ENCODE data around the gene HOXB4. TPM values are rescaled to one million over a fixed set of nuclear protein-coding genes. Genes with fewer than 3 reads are reported as not detected.

HOXB4 gene
- total RNA-seq, 1 experiment from 2014 or later, result 0.21 TPM

- no peaks in the 10 kb centered on the region for H3K27me3 Mint-ChIP-seq (ENCODE audit: insufficient read depth, unreplicated experiment)
- BruUV-seq (replicated peaks), result no TSS peak
- DNase-seq (ENCODE audit: unreplicated experiment), result no peak
- intact Hi-C loops (cut with micrococcal nuclease), result no loop called here
- H3K9me3 Mint-ChIP-seq (ENCODE audit: unreplicated experiment), result no peaks in the 10 kb centered on the region
- no peaks in the 10 kb centered on the region for H3K4me1 Mint-ChIP-seq (ENCODE audit: insufficient read depth, unreplicated experiment)
- ChIA-PET CTCF (no interaction called here), POLR2A (no interaction called here)
- no peaks in the 10 kb centered on the region for H3K36me3 Mint-ChIP-seq (ENCODE audit: insufficient read depth, unreplicated experiment)
- H3K4me3 Mint-ChIP-seq (ENCODE audit: unreplicated experiment), result no peak overlapping the region
- TF ChIP-seq CTCF (IDR thresholded peaks at IDR 0.05; ENCODE audit: unreplicated experiment), result no peak
- no peak overlapping the region for H3K27ac Mint-ChIP-seq (ENCODE audit: low read depth, unreplicated experiment)
Observed at GRCh38 chr17:48549281-48549630, 28.9 kb downstream of the HOXB4 start.

GRCh38 chr17:48548523-48549280, 29.4 kb downstream of the HOXB4 start:
- ChIA-PET CTCF (interaction anchor here (0.6 kb wide), 1 partner anchor 9 kb away, joined by 3 read pairs; no protein-coding TSS in a partner anchor), POLR2A (no interaction called here)
- H3K4me3 Mint-ChIP-seq (ENCODE audit: unreplicated experiment), result no peak overlapping the region
- H3K27me3 Mint-ChIP-seq (ENCODE audit: insufficient read depth, unreplicated experiment), result no peaks in the 10 kb centered on the region
- intact Hi-C loops (cut with micrococcal nuclease), result no loop called here
- BruUV-seq (replicated peaks), result no TSS peak
- no peak for TF ChIP-seq CTCF (IDR thresholded peaks at IDR 0.05; ENCODE audit: unreplicated experiment)
- no peak for DNase-seq (ENCODE audit: unreplicated experiment)
- H3K36me3 Mint-ChIP-seq (ENCODE audit: insufficient read depth, unreplicated experiment), result no peaks in the 10 kb centered on the region
- no peaks in the 10 kb centered on the region for H3K4me1 Mint-ChIP-seq (ENCODE audit: insufficient read depth, unreplicated experiment)
- H3K27ac Mint-ChIP-seq (ENCODE audit: low read depth, unreplicated experiment), result no peak overlapping the region
- no peaks in the 10 kb centered on the region for H3K9me3 Mint-ChIP-seq (ENCODE audit: unreplicated experiment)

- Mint-ChIP-seq H3K9me3 (ENCODE audit: unreplicated experiment) (no peaks in the 10 kb centered on the region), H3K4me1 (ENCODE audit: insufficient read depth, unreplicated experiment) (no peaks in the 10 kb centered on the region), H3K4me3 (ENCODE audit: unreplicated experiment) (no peak overlapping the region), H3K27me3 (ENCODE audit: insufficient read depth, unreplicated experiment) (no peaks in the 10 kb centered on the region), H3K27ac (ENCODE audit: low read depth, unreplicated experiment) (no peak overlapping the region), H3K36me3 (ENCODE audit: insufficient read depth, unreplicated experiment) (no peaks in the 10 kb centered on the region)
- BruUV-seq (replicated peaks), result no TSS peak
- intact Hi-C loops (cut with micrococcal nuclease), result no loop called here
- no peak for TF ChIP-seq CTCF (IDR thresholded peaks at IDR 0.05; ENCODE audit: unreplicated experiment)
- CTCF ChIA-PET, result interaction anchor here (0.6 to 0.9 kb wide), 3 partner anchors 8 to 209 kb away, joined by 3 to 4 read pairs (median 3); no protein-coding TSS in a partner anchor
- no peak for DNase-seq (ENCODE audit: unreplicated experiment)
- POLR2A ChIA-PET, result interaction anchor here (0.6 kb wide), 1 partner anchor 10 kb away, joined by 3 read pairs; no protein-coding TSS in a partner anchor
Observed at GRCh38 chr17:48547808-48548522, 30.2 kb downstream of the HOXB4 start.
